ENCODE measurements around the gene NMRAL1.

Gene NMRAL1

DNA sequence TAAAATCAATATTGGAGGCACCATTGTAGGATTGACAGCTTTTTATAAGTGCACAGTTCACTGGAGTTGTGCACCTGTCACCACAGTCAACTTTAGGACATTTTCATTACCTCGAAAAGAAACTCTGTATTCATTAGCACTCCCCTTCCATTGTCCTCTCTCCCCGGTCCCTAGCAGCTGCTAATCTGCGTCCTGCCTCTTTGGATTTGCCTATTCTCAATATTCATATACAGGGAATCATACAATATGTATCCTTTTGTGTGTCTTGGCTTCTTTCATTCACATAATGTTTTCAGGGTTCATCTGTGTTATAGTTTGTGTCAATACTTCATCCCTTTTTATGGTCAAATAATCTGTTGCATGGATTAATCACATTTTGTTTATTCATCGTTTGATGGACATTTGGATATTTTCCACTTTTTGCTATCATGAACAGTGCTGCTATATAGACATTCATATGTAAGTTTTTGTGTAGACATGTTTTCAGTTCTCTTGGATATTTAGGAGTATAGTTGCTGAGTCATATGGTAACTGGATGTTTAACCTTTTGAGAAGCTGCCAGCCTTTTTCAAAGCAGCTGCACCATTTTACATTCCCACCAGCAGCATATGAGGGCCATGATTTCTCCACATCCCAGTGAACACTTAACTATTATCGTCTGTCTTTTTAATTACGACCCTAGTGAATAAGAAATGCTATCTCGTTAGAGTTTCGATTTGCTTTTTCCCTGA lies 38.9 kb downstream of the NMRAL1 start:
- no peak overlapping the region for H3K4me3 ChIP-seq (ENCODE audit: low read depth, low read length)
- TF ChIP-seq, protein P1, sequence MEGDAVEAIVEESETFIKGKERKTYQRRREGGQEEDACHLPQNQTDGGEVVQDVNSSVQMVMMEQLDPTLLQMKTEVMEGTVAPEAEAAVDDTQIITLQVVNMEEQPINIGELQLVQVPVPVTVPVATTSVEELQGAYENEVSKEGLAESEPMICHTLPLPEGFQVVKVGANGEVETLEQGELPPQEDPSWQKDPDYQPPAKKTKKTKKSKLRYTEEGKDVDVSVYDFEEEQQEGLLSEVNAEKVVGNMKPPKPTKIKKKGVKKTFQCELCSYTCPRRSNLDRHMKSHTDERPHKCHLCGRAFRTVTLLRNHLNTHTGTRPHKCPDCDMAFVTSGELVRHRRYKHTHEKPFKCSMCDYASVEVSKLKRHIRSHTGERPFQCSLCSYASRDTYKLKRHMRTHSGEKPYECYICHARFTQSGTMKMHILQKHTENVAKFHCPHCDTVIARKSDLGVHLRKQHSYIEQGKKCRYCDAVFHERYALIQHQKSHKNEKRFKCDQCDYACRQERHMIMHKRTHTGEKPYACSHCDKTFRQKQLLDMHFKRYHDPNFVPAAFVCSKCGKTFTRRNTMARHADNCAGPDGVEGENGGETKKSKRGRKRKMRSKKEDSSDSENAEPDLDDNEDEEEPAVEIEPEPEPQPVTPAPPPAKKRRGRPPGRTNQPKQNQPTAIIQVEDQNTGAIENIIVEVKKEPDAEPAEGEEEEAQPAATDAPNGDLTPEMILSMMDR (IDR thresholded peaks at IDR 0.05; ENCODE audit: low read depth, low read length), result no peak
- TF ChIP-seq MAX (IDR thresholded peaks at IDR 0.05; ENCODE audit: low read depth, low read length), result no peak
- no peak for DNase-seq (ENCODE audit: low read depth)

DNA sequence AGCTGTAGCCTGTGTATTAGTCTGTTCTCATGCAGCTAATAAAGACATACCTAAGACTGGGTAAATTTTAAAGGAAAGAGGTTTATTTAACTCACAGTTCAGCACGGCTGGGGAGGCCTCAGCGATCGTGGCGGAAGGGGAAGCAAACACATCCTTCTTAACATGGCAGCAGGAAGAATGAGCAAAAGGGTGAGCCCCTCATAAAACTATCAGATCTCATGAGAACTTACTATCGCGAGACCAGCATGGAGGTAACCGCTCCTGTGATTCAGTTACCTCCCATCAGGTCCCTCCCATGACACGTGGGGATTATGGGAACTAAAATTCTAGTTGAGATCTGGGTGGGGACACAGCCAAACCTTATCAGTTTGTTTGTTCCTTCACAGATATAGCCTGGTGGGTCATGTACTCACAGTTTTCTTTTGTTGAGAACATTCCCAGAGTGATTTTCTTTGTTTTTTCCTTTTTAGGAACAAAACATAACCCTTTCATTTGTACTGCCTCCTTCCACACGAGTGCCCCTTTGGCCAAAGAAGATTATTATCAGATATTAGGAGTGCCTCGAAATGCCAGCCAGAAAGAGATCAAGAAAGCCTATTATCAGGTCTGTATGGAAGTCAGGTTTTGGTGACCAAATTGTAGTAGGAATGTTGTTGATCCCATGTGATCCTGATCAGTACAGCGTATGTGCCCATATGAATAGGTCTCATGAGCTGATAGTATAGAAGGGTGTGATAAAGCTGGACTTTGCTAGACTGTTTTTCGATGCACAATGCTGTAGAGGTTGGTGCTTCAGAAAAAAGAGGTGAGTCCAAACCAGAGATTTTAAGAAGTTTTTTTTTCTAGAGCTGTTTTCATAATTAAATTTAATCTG lies 40.3 kb downstream of the NMRAL1 start:
- no peak for DNase-seq (ENCODE audit: low read depth)
- TF ChIP-seq POLR2A (IDR thresholded peaks at IDR 0.05; ENCODE audit: extremely low read depth, insufficient read length), result no peak
- TF ChIP-seq MAX (IDR thresholded peaks at IDR 0.05; ENCODE audit: low read depth, low read length), result no peak
- TF ChIP-seq MYC (IDR thresholded peaks at IDR 0.05; ENCODE audit: low read depth, low read length), result no peak
- TF ChIP-seq, protein P1 (IDR thresholded peaks at IDR 0.05; ENCODE audit: low read depth, low read length), result no peak
- no peak overlapping the region for H3K4me3 ChIP-seq (ENCODE audit: low read depth, low read length)

DNA sequence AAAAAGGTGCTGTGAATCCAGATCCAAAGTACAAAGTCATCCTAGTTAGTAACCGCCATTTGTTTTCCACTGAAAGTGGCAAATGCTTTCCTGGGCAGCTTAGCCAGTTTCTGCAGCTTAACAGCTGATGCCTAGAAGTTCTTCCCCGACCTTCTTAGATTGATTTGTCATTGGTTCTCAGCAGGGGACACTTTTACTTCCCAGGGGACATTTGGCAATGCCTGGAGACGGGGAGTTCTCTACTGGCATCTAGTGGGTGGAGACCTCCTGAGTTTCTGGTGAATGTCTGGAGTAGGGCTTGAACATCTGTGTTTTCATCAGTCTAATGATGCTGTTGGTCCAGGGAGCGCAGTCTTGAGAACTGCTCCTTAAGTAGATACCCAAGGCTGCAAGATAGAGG lies 41.2 kb downstream of the NMRAL1 start:
- H3K4me3 ChIP-seq (ENCODE audit: low read depth, low read length), result no peak overlapping the region
- no peak for TF ChIP-seq POLR2A (IDR thresholded peaks at IDR 0.05; ENCODE audit: extremely low read depth, insufficient read length)
- TF ChIP-seq, protein P1 (IDR thresholded peaks at IDR 0.05; ENCODE audit: low read depth, low read length), result no peak
- no peak for TF ChIP-seq MAX (IDR thresholded peaks at IDR 0.05; ENCODE audit: low read depth, low read length)
- no peak for TF ChIP-seq MYC (IDR thresholded peaks at IDR 0.05; ENCODE audit: low read depth, low read length)
- peak; percentile 37 for DNase-seq (ENCODE audit: low read depth)

DNA sequence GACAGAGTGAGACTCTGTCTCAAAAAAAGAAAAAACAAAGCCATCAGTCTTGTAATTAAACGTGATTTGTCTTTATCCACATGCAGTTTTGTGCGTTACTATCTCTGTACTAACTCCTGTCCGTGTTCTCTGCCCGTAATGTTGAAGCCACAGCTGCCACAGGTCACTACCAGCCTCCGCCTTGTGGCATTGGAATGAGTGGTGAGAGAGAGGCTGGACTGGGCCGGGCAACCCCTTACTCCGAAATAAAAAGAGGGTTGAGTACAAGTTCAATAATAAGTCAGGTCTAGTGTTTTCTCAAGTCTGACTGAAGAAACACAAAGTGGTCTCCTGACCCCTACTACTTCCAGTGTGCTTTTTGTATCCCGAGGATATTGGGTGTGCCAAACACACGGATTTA lies 43.4 kb downstream of the NMRAL1 start:
- DNase-seq (ENCODE audit: low read depth), result no peak
- TF ChIP-seq MAX (IDR thresholded peaks at IDR 0.05; ENCODE audit: low read depth, low read length) (no peak), POLR2A (IDR thresholded peaks at IDR 0.05; ENCODE audit: extremely low read depth, insufficient read length) (no peak), MYC (IDR thresholded peaks at IDR 0.05; ENCODE audit: low read depth, low read length) (no peak)
- TF ChIP-seq, protein P1 (IDR thresholded peaks at IDR 0.05; ENCODE audit: low read depth, low read length), result no peak
- no peak overlapping the region for H3K4me3 ChIP-seq (ENCODE audit: low read depth, low read length)

- H3K4me3 ChIP-seq (ENCODE audit: low read depth, low read length), result no peak overlapping the region
- TF ChIP-seq MYC (IDR thresholded peaks at IDR 0.05; ENCODE audit: low read depth, low read length) (no peak), MAX (IDR thresholded peaks at IDR 0.05; ENCODE audit: low read depth, low read length) (no peak), POLR2A (IDR thresholded peaks at IDR 0.05; ENCODE audit: extremely low read depth, insufficient read length) (no peak)
- TF ChIP-seq, protein P1 (IDR thresholded peaks at IDR 0.05; ENCODE audit: low read depth, low read length), result no peak
- no peak for DNase-seq (ENCODE audit: low read depth)
Observed at GRCh38 chr16:4428500-4428899, 45.9 kb downstream of the NMRAL1 start.
